A549 treated with AZD9567 at 1 μM for 4 hours (cell line): ENCODE data around the gene PARP14. TPM values are rescaled to one million over a fixed set of nuclear protein-coding genes. Genes with fewer than 3 reads are reported as not detected.

Experiments used
- total RNA-seq: library from RNA; stranded (reverse); fragments of 200-300 nt; extraction: Qiagen RNA extraction; gene quantifications from 5 replicates; pipeline ENCODE4 v1.2.3, GENCODE V29; 2022; ENCODE audit not compliant: insufficient read depth

Gene PARP14
- total RNA-seq, result 6.7 to 10.9 TPM (median 7.3 TPM) in 5 replicates

GRCh38 chr3:122680475-122681283 is at the start of gene PARP14:
PARP14 (plus strand) TSS chr3:122680839; CDS start chr3:122680884, 45 bp downstream.

Other genes with a start within 250 kb of the PARP14 start
- gene KPNA1, start 165.9 kb upstream of the PARP14 start, total RNA-seq, result 58.1 to 86.3 TPM (median 66.9 TPM) in 5 replicates
- 3.1 to 5.0 TPM (median 4.3 TPM) in 5 replicates for gene PARP9, start 116.5 kb upstream of the PARP14 start, total RNA-seq
- gene DTX3L, start 116.5 kb upstream of the PARP14 start, total RNA-seq, result 6.1 to 10.1 TPM (median 6.9 TPM) in 5 replicates
- not detected in 5 replicates for gene PARP15, start 103.2 kb upstream of the PARP14 start, total RNA-seq
- 5.2 to 5.6 TPM (median 5.3 TPM) in 5 replicates for gene HSPBAP1, start 113.0 kb downstream of the PARP14 start, total RNA-seq
- gene SLC49A4, start 114.2 kb downstream of the PARP14 start, total RNA-seq, result 8.6 to 14.5 TPM (median 13.7 TPM) in 5 replicates